Heart left ventricle (tissue), 13 donors: ENCODE measurements around the gene F2R.

Experiments used
- POLR2A ChIP-seq, 2 donors: fragments of 450-650 bp; IDR thresholded peaks; one replicate each; pipeline ENCODE4 v1.6.1; 2017; ENCODE audit warnings: antibody characterized with exemption in 2 of 2, mild to moderate bottlenecking in 2 of 2, moderate library complexity in 2 of 2
- TF ChIP-seq, protein P1 (sequence below), 12 donors: fragments of 200-600 bp; sonication (generic) in 4 of 12; IDR thresholded peaks; one replicate each; pipeline versions ENCODE4 v1.5.0 to v1.8.0; 2018 to 2022; ENCODE audit warnings: antibody characterized with exemption in 12 of 12, mild to moderate bottlenecking in 5 of 12
- donor health status: ischemic (EF 13 %, LVEDD 7.1; RV severe dilation, severe dysfunction).
- donor health status: DM: no; HTN: yes; CAD: no.
- donor health status: DM: no; HTN: no; CAD: no.
- donor health status: ischemic (EF 25% LVEDD 6.9; RV normal size, moderate dysfunction).
- donor health status: ischemic (EF 25% LVEDD 5.7; RV mildly dilated, moderate dysfunction).
- donor health status: ischemic (EF 35%, LVEDD 5.7; RV mildly dilated, moderate dysfunction).
- donor health status: nonischemic (EF 11% LVEDD 7.7; RV severe dilation, severe dysfunction).
- donor health status: DM: yes; HTN: yes; CAD: no.
- donor health status: PGD.
- donor health status: ischemic (EF 29% LVEDD 5.4; RV normal size, mild dysfunction).
- donor health status: nonischemic (EF 23%, LVEDD 6.1; RV moderate dilation, normal function).

DNA sequence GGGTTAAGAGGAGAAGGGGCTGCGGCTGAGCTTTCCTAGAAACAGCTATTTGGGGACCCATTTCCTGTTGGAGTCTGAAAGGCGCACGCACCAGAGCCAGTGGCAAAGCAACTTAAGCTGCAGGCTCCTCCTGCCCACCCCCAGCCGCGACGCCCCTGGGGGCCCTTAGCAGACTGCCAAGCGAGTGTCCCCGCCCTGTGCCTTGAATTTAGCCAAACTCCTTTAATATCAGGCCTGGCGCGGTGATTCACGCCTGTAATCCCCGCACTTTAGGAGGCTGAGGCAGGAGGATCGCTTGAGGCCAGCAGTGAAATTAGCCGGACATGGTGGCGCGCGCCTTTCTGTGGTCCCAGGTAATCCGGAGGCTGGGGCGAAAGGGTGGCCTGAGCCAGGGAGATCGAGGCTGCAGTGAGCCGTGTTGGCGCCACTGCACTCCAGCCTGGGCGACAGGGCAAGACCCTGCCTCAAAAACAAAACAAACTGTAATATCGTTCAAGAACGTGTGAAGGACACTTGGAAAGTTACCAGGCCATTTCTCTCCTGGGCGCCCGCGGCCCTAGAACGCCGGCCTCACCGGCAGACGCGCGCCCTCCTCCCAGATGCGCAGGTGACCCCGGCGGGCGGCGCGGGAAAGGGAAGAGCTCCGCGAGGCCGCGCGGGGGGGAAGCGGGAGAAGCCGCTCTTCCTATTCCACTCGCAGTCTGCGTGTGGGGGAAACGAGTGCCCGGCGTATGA, 1.0 kb upstream of the F2R start:
- TF ChIP-seq, protein P1, sequence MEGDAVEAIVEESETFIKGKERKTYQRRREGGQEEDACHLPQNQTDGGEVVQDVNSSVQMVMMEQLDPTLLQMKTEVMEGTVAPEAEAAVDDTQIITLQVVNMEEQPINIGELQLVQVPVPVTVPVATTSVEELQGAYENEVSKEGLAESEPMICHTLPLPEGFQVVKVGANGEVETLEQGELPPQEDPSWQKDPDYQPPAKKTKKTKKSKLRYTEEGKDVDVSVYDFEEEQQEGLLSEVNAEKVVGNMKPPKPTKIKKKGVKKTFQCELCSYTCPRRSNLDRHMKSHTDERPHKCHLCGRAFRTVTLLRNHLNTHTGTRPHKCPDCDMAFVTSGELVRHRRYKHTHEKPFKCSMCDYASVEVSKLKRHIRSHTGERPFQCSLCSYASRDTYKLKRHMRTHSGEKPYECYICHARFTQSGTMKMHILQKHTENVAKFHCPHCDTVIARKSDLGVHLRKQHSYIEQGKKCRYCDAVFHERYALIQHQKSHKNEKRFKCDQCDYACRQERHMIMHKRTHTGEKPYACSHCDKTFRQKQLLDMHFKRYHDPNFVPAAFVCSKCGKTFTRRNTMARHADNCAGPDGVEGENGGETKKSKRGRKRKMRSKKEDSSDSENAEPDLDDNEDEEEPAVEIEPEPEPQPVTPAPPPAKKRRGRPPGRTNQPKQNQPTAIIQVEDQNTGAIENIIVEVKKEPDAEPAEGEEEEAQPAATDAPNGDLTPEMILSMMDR (IDR thresholded peaks at IDR 0.05), result no peak
- no peak for TF ChIP-seq POLR2A (IDR thresholded peaks at IDR 0.05)
